GM12878 (cell line): ENCODE results near the gene CD276.

Experiments
- BHLHE40 ChIP-seq, 2 experiments: fragments of 450-650 bp in 1 of 2; IDR thresholded peaks; 2 replicates each; pipeline ENCODE4 v1.6.1; 2011 to 2017; ENCODE audit warnings: low read depth in 2 of 2, borderline replicate concordance in 1 of 2, improper control_type of control experiment in 1 of 2, low read length in 1 of 2, mild to moderate bottlenecking in 1 of 2
- BRCA1 ChIP-seq: IDR thresholded peaks from 2 replicates; pipeline ENCODE4 v1.6.1; 2011; ENCODE audit warnings: low read depth, low read length, improper control_type of control experiment
- EZH2 ChIP-seq: IDR thresholded peaks from 2 replicates; pipeline ENCODE4 v1.6.1; 2012; ENCODE audit warnings: low read depth, mild to moderate bottlenecking, control low read depth, inconsistent platforms, low read length, borderline replicate concordance; ENCODE audit not compliant: control insufficient read depth
- POLR2AphosphoS2 ChIP-seq: IDR thresholded peaks from 2 replicates; pipeline ENCODE4 v1.6.1; 2011; ENCODE audit warnings: low read depth, mild to moderate bottlenecking, low read length, improper control_type of control experiment, moderate library complexity
- POLR2AphosphoS5 ChIP-seq: IDR thresholded peaks from 2 replicates; pipeline ENCODE4 v1.6.1; 2011; ENCODE audit warnings: mild to moderate bottlenecking, low read length, inconsistent platforms
- RFX5 ChIP-seq: IDR thresholded peaks from 2 replicates; pipeline ENCODE4 v1.6.1; 2011; ENCODE audit warnings: low read depth, low read length, improper control_type of control experiment
- STAT3 ChIP-seq: IDR thresholded peaks from 2 replicates; pipeline ENCODE4 v1.6.1; 2011; ENCODE audit warnings: low read depth, low read length, improper control_type of control experiment
- TAF1 ChIP-seq: IDR thresholded peaks from 2 replicates; pipeline ENCODE4 v1.6.1; 2011; ENCODE audit warnings: mild to moderate bottlenecking, low read depth, low read length, borderline replicate concordance
- TCF12 ChIP-seq: IDR thresholded peaks from 2 replicates; pipeline ENCODE4 v1.6.1; 2011; ENCODE audit warnings: low read depth, mild to moderate bottlenecking, low read length
- ZBED1 ChIP-seq: IDR thresholded peaks from 2 replicates; pipeline ENCODE4 v1.6.1; 2016; ENCODE audit warnings: borderline replicate concordance
- ZNF207 ChIP-seq: fragments of 450-650 bp; IDR thresholded peaks from 2 replicates; pipeline ENCODE4 v1.6.1; 2014; ENCODE audit warnings: antibody characterized with exemption, mild to moderate bottlenecking, borderline replicate concordance
- TF ChIP-seq, protein P1 (sequence below), 3 experiments: IDR thresholded peaks in 2 of 3; conservative IDR thresholded peaks in 1 of 3; 2 replicates each; pipeline ENCODE4 v1.5.1; 2011; ENCODE audit warnings: low read depth in 3 of 3, low read length in 3 of 3, mild to moderate bottlenecking in 3 of 3, control low read depth in 2 of 3, moderate library complexity in 2 of 3, inconsistent platforms in 1 of 3, mixed read lengths in 1 of 3; ENCODE audit not compliant: control insufficient read depth in 2 of 3, insufficient read depth in 1 of 3; ENCODE audit errors: extremely low read depth in 1 of 3
- TF ChIP-seq, protein P2 (sequence below): IDR thresholded peaks from 2 replicates; pipeline ENCODE4 v1.6.1; 2012; ENCODE audit warnings: low read depth, low read length, improper control_type of control experiment

DNA sequence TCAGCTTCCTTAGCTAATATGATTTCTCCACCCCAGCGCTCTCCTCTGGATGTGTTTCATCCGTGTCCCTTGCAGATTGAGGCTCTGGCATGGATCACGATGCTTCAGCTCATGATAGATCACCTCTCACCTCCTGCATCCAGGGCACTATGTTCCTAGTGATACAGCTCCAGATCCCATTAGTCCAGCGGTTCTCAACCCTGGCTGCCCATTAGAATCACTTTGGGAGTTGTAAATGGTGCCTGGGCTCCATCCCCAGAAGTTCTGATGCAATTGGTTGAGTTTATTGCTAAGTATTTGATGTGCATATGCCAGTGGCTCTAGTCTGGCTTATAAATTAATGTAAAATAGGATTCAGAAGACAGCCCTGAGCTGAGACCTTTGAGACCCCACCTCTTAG, 34.5 kb downstream of the CD276 start:
- no peak for TF ChIP-seq ZBED1
- TF ChIP-seq STAT3, result no peak
- TF ChIP-seq, protein P1, sequence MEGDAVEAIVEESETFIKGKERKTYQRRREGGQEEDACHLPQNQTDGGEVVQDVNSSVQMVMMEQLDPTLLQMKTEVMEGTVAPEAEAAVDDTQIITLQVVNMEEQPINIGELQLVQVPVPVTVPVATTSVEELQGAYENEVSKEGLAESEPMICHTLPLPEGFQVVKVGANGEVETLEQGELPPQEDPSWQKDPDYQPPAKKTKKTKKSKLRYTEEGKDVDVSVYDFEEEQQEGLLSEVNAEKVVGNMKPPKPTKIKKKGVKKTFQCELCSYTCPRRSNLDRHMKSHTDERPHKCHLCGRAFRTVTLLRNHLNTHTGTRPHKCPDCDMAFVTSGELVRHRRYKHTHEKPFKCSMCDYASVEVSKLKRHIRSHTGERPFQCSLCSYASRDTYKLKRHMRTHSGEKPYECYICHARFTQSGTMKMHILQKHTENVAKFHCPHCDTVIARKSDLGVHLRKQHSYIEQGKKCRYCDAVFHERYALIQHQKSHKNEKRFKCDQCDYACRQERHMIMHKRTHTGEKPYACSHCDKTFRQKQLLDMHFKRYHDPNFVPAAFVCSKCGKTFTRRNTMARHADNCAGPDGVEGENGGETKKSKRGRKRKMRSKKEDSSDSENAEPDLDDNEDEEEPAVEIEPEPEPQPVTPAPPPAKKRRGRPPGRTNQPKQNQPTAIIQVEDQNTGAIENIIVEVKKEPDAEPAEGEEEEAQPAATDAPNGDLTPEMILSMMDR (IDR thresholded peaks at IDR 0.05 in 2 of 3, conservative IDR thresholded peaks at IDR 0.05 in 1 of 3; ENCODE audit: control insufficient read depth in 2 of 3, extremely low read depth in 1 of 3, insufficient read depth in 1 of 3, low read depth in 3 of 3, low read length in 3 of 3), result no peak
- no peak for TF ChIP-seq POLR2AphosphoS2
- TF ChIP-seq EZH2, result no peak
- TF ChIP-seq TAF1, result no peak
- no peak for TF ChIP-seq RFX5
- no peak for TF ChIP-seq POLR2AphosphoS5
- TF ChIP-seq ZNF207, result no peak
- TF ChIP-seq BHLHE40 (IDR thresholded peaks at IDR 0.05; ENCODE audit: borderline replicate concordance in 1 of 2, low read depth in 2 of 2, low read length in 1 of 2), result no peak
- TF ChIP-seq, protein P2, sequence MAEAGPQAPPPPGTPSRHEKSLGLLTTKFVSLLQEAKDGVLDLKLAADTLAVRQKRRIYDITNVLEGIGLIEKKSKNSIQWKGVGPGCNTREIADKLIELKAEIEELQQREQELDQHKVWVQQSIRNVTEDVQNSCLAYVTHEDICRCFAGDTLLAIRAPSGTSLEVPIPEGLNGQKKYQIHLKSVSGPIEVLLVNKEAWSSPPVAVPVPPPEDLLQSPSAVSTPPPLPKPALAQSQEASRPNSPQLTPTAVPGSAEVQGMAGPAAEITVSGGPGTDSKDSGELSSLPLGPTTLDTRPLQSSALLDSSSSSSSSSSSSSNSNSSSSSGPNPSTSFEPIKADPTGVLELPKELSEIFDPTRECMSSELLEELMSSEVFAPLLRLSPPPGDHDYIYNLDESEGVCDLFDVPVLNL, result no peak
- no peak for TF ChIP-seq TCF12
- TF ChIP-seq BRCA1, result no peak
